Measurements from ENCODE around the gene GRK4.

GRK4 gene

GRCh38 chr4:3067473-3068001, 104.2 kb downstream of the GRK4 start:
- H3K9ac ChIP-seq (ENCODE audit: low read depth, low read length): no peak overlapping the region
- no peaks in the 10 kb centered on the region for H3K4me1 ChIP-seq (ENCODE audit: control insufficient read depth, insufficient read depth, low read length)
- H3K4me3 ChIP-seq (ENCODE audit: low read depth, low read length): no peak overlapping the region
- H3K36me3 ChIP-seq (ENCODE audit: control insufficient read depth, insufficient read depth, low read length): no peaks in the 10 kb centered on the region
- no peaks in the 10 kb centered on the region for H3K9me3 ChIP-seq (ENCODE audit: control insufficient read depth, insufficient read depth, low read length)
- no peaks in the 10 kb centered on the region for H3K27me3 ChIP-seq (ENCODE audit: control insufficient read depth, insufficient read depth, low read length)

- H3K4me3 ChIP-seq (ENCODE audit: low read depth, low read length): no peak overlapping the region
- no peaks in the 10 kb centered on the region for H3K9me3 ChIP-seq (ENCODE audit: control insufficient read depth, insufficient read depth, low read length)
- H3K4me1 ChIP-seq (ENCODE audit: control insufficient read depth, insufficient read depth, low read length): no peaks in the 10 kb centered on the region
- H3K36me3 ChIP-seq (ENCODE audit: control insufficient read depth, insufficient read depth, low read length): no peaks in the 10 kb centered on the region
- H3K27me3 ChIP-seq (ENCODE audit: control insufficient read depth, insufficient read depth, low read length): peaks cover 3% of the 10 kb centered on the region
- H3K9ac ChIP-seq (ENCODE audit: low read depth, low read length): no peak overlapping the region
These were observed 106.4 kb downstream of the GRK4 start for GRCh38 chr4:3069661-3070199.

GRCh38 chr4:3070709-3071500, 107.5 kb downstream of the GRK4 start:
- H3K9ac ChIP-seq (ENCODE audit: low read depth, low read length): no peak overlapping the region
- H3K9me3 ChIP-seq (ENCODE audit: control insufficient read depth, insufficient read depth, low read length): no peaks in the 10 kb centered on the region
- H3K4me3 ChIP-seq (ENCODE audit: low read depth, low read length): no peak overlapping the region
- H3K4me1 ChIP-seq (ENCODE audit: control insufficient read depth, insufficient read depth, low read length): no peaks in the 10 kb centered on the region
- no peaks in the 10 kb centered on the region for H3K36me3 ChIP-seq (ENCODE audit: control insufficient read depth, insufficient read depth, low read length)
- peaks cover 3% of the 10 kb centered on the region for H3K27me3 ChIP-seq (ENCODE audit: control insufficient read depth, insufficient read depth, low read length)

- Histone ChIP-seq H3K9ac (ENCODE audit: low read depth, low read length) (no peak overlapping the region), H3K4me1 (ENCODE audit: control insufficient read depth, insufficient read depth, low read length) (peaks cover 3% of the 10 kb centered on the region), H3K4me3 (ENCODE audit: low read depth, low read length) (no peak overlapping the region), H3K36me3 (ENCODE audit: control insufficient read depth, insufficient read depth, low read length) (no peaks in the 10 kb centered on the region), H3K27me3 (ENCODE audit: control insufficient read depth, insufficient read depth, low read length) (peaks cover 3% of the 10 kb centered on the region), H3K9me3 (ENCODE audit: control insufficient read depth, insufficient read depth, low read length) (no peaks in the 10 kb centered on the region)
These were observed 108.4 kb downstream of the GRK4 start for GRCh38 chr4:3071811-3072210.

GRCh38 chr4:3073158-3074077, 110.0 kb downstream of the GRK4 start:
- peaks cover 3% of the 10 kb centered on the region for H3K27me3 ChIP-seq (ENCODE audit: control insufficient read depth, insufficient read depth, low read length)
- H3K4me3 ChIP-seq (ENCODE audit: low read depth, low read length): peak overlapping the region; percentile 75
- peak overlapping the region; percentile 73 for H3K9ac ChIP-seq (ENCODE audit: low read depth, low read length)
- H3K36me3 ChIP-seq (ENCODE audit: control insufficient read depth, insufficient read depth, low read length): no peaks in the 10 kb centered on the region
- H3K4me1 ChIP-seq (ENCODE audit: control insufficient read depth, insufficient read depth, low read length): peaks cover 3% of the 10 kb centered on the region
- no peaks in the 10 kb centered on the region for H3K9me3 ChIP-seq (ENCODE audit: control insufficient read depth, insufficient read depth, low read length)

GRCh38 chr4:3074078-3074845, 110.9 kb downstream of the GRK4 start, which contains the start of the genes HTT and HTT-AS:
HTT (plus strand) TSS chr4:3074681; CDS start chr4:3074826, 145 bp downstream.
HTT-AS (minus strand) TSS chr4:3074538.
- H3K9me3 ChIP-seq (ENCODE audit: control insufficient read depth, insufficient read depth, low read length): no peaks in the 10 kb centered on the region
- peak within 1 kb of the TSS; percentile 95 for H3K4me3 ChIP-seq (ENCODE audit: low read depth, low read length)
- peak within 1 kb of the TSS; percentile 83 for H3K9ac ChIP-seq (ENCODE audit: low read depth, low read length)
- H3K36me3 ChIP-seq (ENCODE audit: control insufficient read depth, insufficient read depth, low read length): no peaks in the 10 kb centered on the region
- H3K27me3 ChIP-seq (ENCODE audit: control insufficient read depth, insufficient read depth, low read length): peaks cover 3% of the 10 kb centered on the region
- peaks cover 3% of the 10 kb centered on the region for H3K4me1 ChIP-seq (ENCODE audit: control insufficient read depth, insufficient read depth, low read length)

DNA sequence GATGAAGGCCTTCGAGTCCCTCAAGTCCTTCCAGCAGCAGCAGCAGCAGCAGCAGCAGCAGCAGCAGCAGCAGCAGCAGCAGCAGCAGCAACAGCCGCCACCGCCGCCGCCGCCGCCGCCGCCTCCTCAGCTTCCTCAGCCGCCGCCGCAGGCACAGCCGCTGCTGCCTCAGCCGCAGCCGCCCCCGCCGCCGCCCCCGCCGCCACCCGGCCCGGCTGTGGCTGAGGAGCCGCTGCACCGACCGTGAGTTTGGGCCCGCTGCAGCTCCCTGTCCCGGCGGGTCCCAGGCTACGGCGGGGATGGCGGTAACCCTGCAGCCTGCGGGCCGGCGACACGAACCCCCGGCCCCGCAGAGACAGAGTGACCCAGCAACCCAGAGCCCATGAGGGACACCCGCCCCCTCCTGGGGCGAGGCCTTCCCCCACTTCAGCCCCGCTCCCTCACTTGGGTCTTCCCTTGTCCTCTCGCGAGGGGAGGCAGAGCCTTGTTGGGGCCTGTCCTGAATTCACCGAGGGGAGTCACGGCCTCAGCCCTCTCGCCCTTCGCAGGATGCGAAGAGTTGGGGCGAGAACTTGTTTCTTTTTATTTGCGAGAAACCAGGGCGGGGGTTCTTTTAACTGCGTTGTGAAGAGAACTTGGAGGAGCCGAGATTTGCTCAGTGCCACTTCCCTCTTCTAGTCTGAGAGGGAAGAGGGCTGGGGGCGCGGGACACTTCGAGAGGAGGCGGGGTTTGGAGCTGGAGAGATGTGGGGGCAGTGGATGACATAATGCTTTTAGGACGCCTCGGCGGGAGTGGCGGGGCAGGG, 111.7 kb downstream of the GRK4 start:
- Histone ChIP-seq H3K9me3 (ENCODE audit: control insufficient read depth, insufficient read depth, low read length) (no peaks in the 10 kb centered on the region), H3K27me3 (ENCODE audit: control insufficient read depth, insufficient read depth, low read length) (peaks cover 3% of the 10 kb centered on the region), H3K4me3 (ENCODE audit: low read depth, low read length) (peak overlapping the region; percentile 95), H3K36me3 (ENCODE audit: control insufficient read depth, insufficient read depth, low read length) (no peaks in the 10 kb centered on the region), H3K9ac (ENCODE audit: low read depth, low read length) (peak overlapping the region; percentile 83), H3K4me1 (ENCODE audit: control insufficient read depth, insufficient read depth, low read length) (peaks cover 3% of the 10 kb centered on the region)

- H3K27me3 ChIP-seq (ENCODE audit: control insufficient read depth, insufficient read depth, low read length): peaks cover 3% of the 10 kb centered on the region
- H3K36me3 ChIP-seq (ENCODE audit: control insufficient read depth, insufficient read depth, low read length): no peaks in the 10 kb centered on the region
- H3K4me3 ChIP-seq (ENCODE audit: low read depth, low read length): peak overlapping the region; percentile 91
- peaks cover 3% of the 10 kb centered on the region for H3K4me1 ChIP-seq (ENCODE audit: control insufficient read depth, insufficient read depth, low read length)
- peak overlapping the region; percentile 50 for H3K9ac ChIP-seq (ENCODE audit: low read depth, low read length)
- H3K9me3 ChIP-seq (ENCODE audit: control insufficient read depth, insufficient read depth, low read length): no peaks in the 10 kb centered on the region
These were observed 112.2 kb downstream of the GRK4 start for GRCh38 chr4:3075652-3075981.

GRCh38 chr4:3077796-3078195, 114.4 kb downstream of the GRK4 start:
- H3K9ac ChIP-seq (ENCODE audit: low read depth, low read length): no peak overlapping the region
- H3K4me1 ChIP-seq (ENCODE audit: control insufficient read depth, insufficient read depth, low read length): peaks cover 3% of the 10 kb centered on the region
- H3K9me3 ChIP-seq (ENCODE audit: control insufficient read depth, insufficient read depth, low read length): no peaks in the 10 kb centered on the region
- H3K4me3 ChIP-seq (ENCODE audit: low read depth, low read length): no peak overlapping the region
- peaks cover 2% of the 10 kb centered on the region for H3K27me3 ChIP-seq (ENCODE audit: control insufficient read depth, insufficient read depth, low read length)
- no peaks in the 10 kb centered on the region for H3K36me3 ChIP-seq (ENCODE audit: control insufficient read depth, insufficient read depth, low read length)

DNA sequence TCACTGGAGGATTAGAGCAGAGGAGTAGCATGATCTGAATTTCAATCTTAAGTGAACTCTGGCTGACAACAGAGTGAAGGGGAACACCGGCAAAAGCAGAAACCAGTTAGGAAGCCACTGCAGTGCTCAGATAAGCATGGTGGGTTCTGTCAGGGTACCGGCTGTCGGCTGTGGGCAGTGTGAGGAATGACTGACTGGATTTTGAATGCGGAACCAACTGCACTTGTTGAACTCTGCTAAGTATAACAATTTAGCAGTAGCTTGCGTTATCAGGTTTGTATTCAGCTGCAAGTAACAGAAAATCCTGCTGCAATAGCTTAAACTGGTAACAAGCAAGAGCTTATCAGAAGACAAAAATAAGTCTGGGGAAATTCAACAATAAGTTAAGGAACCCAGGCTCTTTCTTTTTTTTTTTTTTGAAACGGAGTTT, 116.3 kb downstream of the GRK4 start:
- Histone ChIP-seq H3K9ac (ENCODE audit: low read depth, low read length) (no peak overlapping the region), H3K36me3 (ENCODE audit: control insufficient read depth, insufficient read depth, low read length) (no peaks in the 10 kb centered on the region), H3K9me3 (ENCODE audit: control insufficient read depth, insufficient read depth, low read length) (no peaks in the 10 kb centered on the region), H3K4me3 (ENCODE audit: low read depth, low read length) (no peak overlapping the region), H3K4me1 (ENCODE audit: control insufficient read depth, insufficient read depth, low read length) (peaks cover 3% of the 10 kb centered on the region), H3K27me3 (ENCODE audit: control insufficient read depth, insufficient read depth, low read length) (no peaks in the 10 kb centered on the region)
